NK-92 (cell line): Measurements from ENCODE around the gene PCBP2.

Experiments used
- DNase-seq: peaks from one replicate; lab custom pipeline; 2025; ENCODE audit not compliant: unreplicated experiment; lab: John Stamatoyannopoulos, UW

The PCBP2 gene

GRCh38 chr12:53506881-53507602 lies 55.1 kb downstream of the PCBP2 start, which contains the start of gene NPFF:
Gene NPFF (minus strand): TSS chr12:53507484. CDS start chr12:53507474, 10 bp downstream.
- DNase-seq: no peak

- no peak for DNase-seq
Observed at GRCh38 chr12:53507603-53507885, 55.6 kb downstream of the PCBP2 start.

GRCh38 chr12:53508534-53509170 lies 56.8 kb downstream of the PCBP2 start:
- DNase-seq: no peak

GRCh38 chr12:53510181-53510812 lies 58.4 kb downstream of the PCBP2 start:
- DNase-seq: no peak

GRCh38 chr12:53513712-53514410 lies 62.0 kb downstream of the PCBP2 start:
- DNase-seq: no peak

GRCh38 chr12:53514628-53515290 lies 62.9 kb downstream of the PCBP2 start:
- no peak for DNase-seq

GRCh38 chr12:53515291-53515680 lies 63.4 kb downstream of the PCBP2 start:
- DNase-seq: no peak

- DNase-seq: no peak
Observed at GRCh38 chr12:53516758-53517455, 65.0 kb downstream of the PCBP2 start.

GRCh38 chr12:53518381-53518780 lies 66.5 kb downstream of the PCBP2 start:
- DNase-seq: no peak

- no peak for DNase-seq
Observed at GRCh38 chr12:53523131-53523530, 71.2 kb downstream of the PCBP2 start.

GRCh38 chr12:53524476-53524875 lies 72.6 kb downstream of the PCBP2 start:
- no peak for DNase-seq

GRCh38 chr12:53530061-53530460 lies 78.2 kb downstream of the PCBP2 start:
- DNase-seq: no peak
